BLaER1 (cell line): ENCODE data around the gene ABCF2.

Experiments used
- H3K27ac ChIP-seq: shearing (Covaris generic); formaldehyde crosslinking; 2 replicates; pipeline ENCODE4 v1.8.1; 2022
- H3K27me3 ChIP-seq: shearing (Covaris generic); formaldehyde crosslinking; 2 replicates; pipeline ENCODE4 v1.8.1; 2022
- H3K36me3 ChIP-seq: shearing (Covaris generic); formaldehyde crosslinking; 2 replicates; pipeline ENCODE4 v1.8.1; 2022
- H3K4me1 ChIP-seq: shearing (Covaris generic); formaldehyde crosslinking; 2 replicates; pipeline ENCODE4 v1.8.1; 2022
- H3K4me2 ChIP-seq: shearing (Covaris generic); formaldehyde crosslinking; 2 replicates; pipeline ENCODE4 v1.8.1; 2022
- H3K4me3 ChIP-seq: shearing (Covaris generic); formaldehyde crosslinking; 2 replicates; pipeline ENCODE4 v1.8.1; 2022
- H3K9ac ChIP-seq: shearing (Covaris generic); formaldehyde crosslinking; 2 replicates; pipeline ENCODE4 v1.8.1; 2022
- H3K9me3 ChIP-seq: shearing (Covaris generic); formaldehyde crosslinking; 2 replicates; pipeline ENCODE4 v1.8.1; 2022
- H4K20me1 ChIP-seq: shearing (Covaris generic); formaldehyde crosslinking; 2 replicates; pipeline ENCODE4 v1.8.1; 2022
- Cebpa-rat ChIP-seq: shearing (Covaris generic); IDR thresholded peaks from 2 replicates; pipeline ENCODE4 v1.8.1; 2022

The ABCF2 gene

GRCh38 chr7:151189038-151189437 is 38.0 kb downstream of the ABCF2 start:
- Histone ChIP-seq H3K4me2 (no peak overlapping the region), H3K9ac (no peak overlapping the region), H3K27ac (no peak overlapping the region), H4K20me1 (peaks cover 65% of the 10 kb centered on the region), H3K36me3 (no peaks in the 10 kb centered on the region), H3K4me1 (peaks cover 35% of the 10 kb centered on the region), H3K4me3 (no peak overlapping the region), H3K27me3 (peaks cover 48% of the 10 kb centered on the region), H3K9me3 (no peaks in the 10 kb centered on the region)
- TF ChIP-seq Cebpa-rat, result no peak

GRCh38 chr7:151188252-151188542 is 38.8 kb downstream of the ABCF2 start:
- H4K20me1 ChIP-seq, result peaks cover 62% of the 10 kb centered on the region
- peaks cover 43% of the 10 kb centered on the region for H3K27me3 ChIP-seq
- peaks cover 35% of the 10 kb centered on the region for H3K4me1 ChIP-seq
- no peak for TF ChIP-seq Cebpa-rat
- no peaks in the 10 kb centered on the region for H3K36me3 ChIP-seq
- H3K9ac ChIP-seq, result no peak overlapping the region
- no peaks in the 10 kb centered on the region for H3K9me3 ChIP-seq
- no peak overlapping the region for H3K4me3 ChIP-seq
- no peak overlapping the region for H3K27ac ChIP-seq
- peak overlapping the region; percentile 90 for H3K4me2 ChIP-seq

- Histone ChIP-seq H3K4me3 (no peak overlapping the region), H3K4me2 (peak overlapping the region; percentile 90), H3K9ac (0 out of 2 replicates have a peak overlapping the region, but pooled peaks have one; percentile 10), H3K36me3 (no peaks in the 10 kb centered on the region), H3K9me3 (no peaks in the 10 kb centered on the region), H3K27me3 (peaks cover 38% of the 10 kb centered on the region), H3K27ac (no peak overlapping the region), H3K4me1 (peaks cover 35% of the 10 kb centered on the region), H4K20me1 (peaks cover 58% of the 10 kb centered on the region)
- TF ChIP-seq Cebpa-rat, result no peak
These were observed 39.4 kb downstream of the ABCF2 start for GRCh38 chr7:151187409-151188251.

- Histone ChIP-seq H3K4me1 (peaks cover 35% of the 10 kb centered on the region), H3K9me3 (no peaks in the 10 kb centered on the region), H3K9ac (0 out of 2 replicates have a peak within 1 kb of the TSS, but pooled peaks have one; percentile 10), H3K4me2 (peak within 1 kb of the TSS; percentile 90), H3K27me3 (peaks cover 36% of the 10 kb centered on the region), H3K36me3 (no peaks in the 10 kb centered on the region), H3K4me3 (no peak within 1 kb of the TSS), H4K20me1 (peaks cover 50% of the 10 kb centered on the region), H3K27ac (no peak within 1 kb of the TSS)
- no peak for TF ChIP-seq Cebpa-rat
These were observed 40.2 kb downstream of the ABCF2 start, which contains the start of gene ASB10 for GRCh38 chr7:151186640-151187408. Gene ASB10, minus strand, starts transcription at chr7:151187250. Its CDS starts 120 bp downstream, at chr7:151187130.

GRCh38 chr7:151185762-151186639 is 41.0 kb downstream of the ABCF2 start:
- Histone ChIP-seq H3K9ac (no peak overlapping the region), H3K27ac (no peak overlapping the region), H3K9me3 (no peaks in the 10 kb centered on the region), H3K4me1 (peaks cover 35% of the 10 kb centered on the region), H3K4me3 (no peak overlapping the region), H3K27me3 (peaks cover 28% of the 10 kb centered on the region), H4K20me1 (peaks cover 42% of the 10 kb centered on the region), H3K4me2 (no peak overlapping the region), H3K36me3 (no peaks in the 10 kb centered on the region)
- TF ChIP-seq Cebpa-rat, result no peak

- no peak for TF ChIP-seq Cebpa-rat
- H3K9ac ChIP-seq, result no peak overlapping the region
- no peak overlapping the region for H3K4me3 ChIP-seq
- no peaks in the 10 kb centered on the region; the same call in 1 of the 2 replicates for H3K27me3 ChIP-seq
- no peaks in the 10 kb centered on the region for H3K36me3 ChIP-seq
- no peak overlapping the region for H3K27ac ChIP-seq
- H3K4me2 ChIP-seq, result no peak overlapping the region
- H3K9me3 ChIP-seq, result no peaks in the 10 kb centered on the region
- H4K20me1 ChIP-seq, result no peaks in the 10 kb centered on the region; the same call in 1 of the 2 replicates
- no peaks in the 10 kb centered on the region for H3K4me1 ChIP-seq
These were observed 46.0 kb downstream of the ABCF2 start for GRCh38 chr7:151181011-151181431.

- H3K4me2 ChIP-seq, result no peak overlapping the region
- H3K27ac ChIP-seq, result no peak overlapping the region
- H3K27me3 ChIP-seq, result no peaks in the 10 kb centered on the region; the same call in 1 of the 2 replicates
- no peaks in the 10 kb centered on the region for H3K4me1 ChIP-seq
- no peak overlapping the region for H3K4me3 ChIP-seq
- no peaks in the 10 kb centered on the region; the same call in 1 of the 2 replicates for H4K20me1 ChIP-seq
- no peak for TF ChIP-seq Cebpa-rat
- no peak overlapping the region for H3K9ac ChIP-seq
- H3K9me3 ChIP-seq, result no peaks in the 10 kb centered on the region
- no peaks in the 10 kb centered on the region for H3K36me3 ChIP-seq
These were observed 47.1 kb downstream of the ABCF2 start for GRCh38 chr7:151179946-151180345.

GRCh38 chr7:151179287-151179860 is 47.6 kb downstream of the ABCF2 start:
- H3K4me2 ChIP-seq, result no peak overlapping the region
- H3K4me3 ChIP-seq, result no peak overlapping the region
- peaks cover 5% of the 10 kb centered on the region for H3K9me3 ChIP-seq
- no peaks in the 10 kb centered on the region; the same call in 1 of the 2 replicates for H3K27me3 ChIP-seq
- no peaks in the 10 kb centered on the region for H3K4me1 ChIP-seq
- H3K27ac ChIP-seq, result no peak overlapping the region
- H4K20me1 ChIP-seq, result no peaks in the 10 kb centered on the region; the same call in 1 of the 2 replicates
- no peaks in the 10 kb centered on the region for H3K36me3 ChIP-seq
- H3K9ac ChIP-seq, result no peak overlapping the region
- TF ChIP-seq Cebpa-rat, result no peak

GRCh38 chr7:151178831-151179230 is 48.2 kb downstream of the ABCF2 start:
- Histone ChIP-seq H3K27ac (no peak overlapping the region), H3K36me3 (no peaks in the 10 kb centered on the region), H3K9ac (no peak overlapping the region), H4K20me1 (no peaks in the 10 kb centered on the region; the same call in 1 of the 2 replicates), H3K4me3 (no peak overlapping the region), H3K27me3 (no peaks in the 10 kb centered on the region; the same call in 1 of the 2 replicates), H3K4me2 (no peak overlapping the region), H3K9me3 (peaks cover 11% of the 10 kb centered on the region), H3K4me1 (no peaks in the 10 kb centered on the region)
- TF ChIP-seq Cebpa-rat, result no peak
